T1000 (cell line): ENCODE measurements around the gene ETV6.

ENCODE experiments used
- DNase-seq: peaks from one replicate; lab custom pipeline; 2025; ENCODE audit warnings: mixed read lengths; lab: John Stamatoyannopoulos, UW

Gene ETV6

GRCh38 chr12:11801643-11802042 is 152.2 kb downstream of the ETV6 start:
- DNase-seq, result no peak

GRCh38 chr12:11804130-11804529 is 154.7 kb downstream of the ETV6 start:
- no peak for DNase-seq

- no peak for DNase-seq
These were observed 155.6 kb downstream of the ETV6 start for GRCh38 chr12:11805043-11805442.

- no peak for DNase-seq
These were observed 156.2 kb downstream of the ETV6 start for GRCh38 chr12:11805680-11806079.

- no peak for DNase-seq
These were observed 158.0 kb downstream of the ETV6 start for GRCh38 chr12:11807458-11807857.

GRCh38 chr12:11808931-11809330 is 159.5 kb downstream of the ETV6 start:
- DNase-seq, result no peak

- no peak for DNase-seq
These were observed 160.7 kb downstream of the ETV6 start for GRCh38 chr12:11810206-11810545.

GRCh38 chr12:11811008-11811407 is 161.5 kb downstream of the ETV6 start:
- DNase-seq, result no peak

- DNase-seq, result no peak
These were observed 162.7 kb downstream of the ETV6 start for GRCh38 chr12:11812241-11812585.

GRCh38 chr12:11812586-11813437 is 163.3 kb downstream of the ETV6 start:
- no peak for DNase-seq

GRCh38 chr12:11813438-11813813 is 164.0 kb downstream of the ETV6 start:
- no peak for DNase-seq

GRCh38 chr12:11814374-11814773 is 164.9 kb downstream of the ETV6 start:
- no peak for DNase-seq

GRCh38 chr12:11815397-11815796 is 165.9 kb downstream of the ETV6 start:
- no peak for DNase-seq

- DNase-seq, result no peak
These were observed 170.2 kb downstream of the ETV6 start for GRCh38 chr12:11819643-11820042.

GRCh38 chr12:11820476-11820875 is 171.0 kb downstream of the ETV6 start:
- no peak for DNase-seq

GRCh38 chr12:11821386-11822080 is 172.1 kb downstream of the ETV6 start:
- no peak for DNase-seq

GRCh38 chr12:11822081-11822834 is 172.8 kb downstream of the ETV6 start:
- peak; percentile 20 for DNase-seq

GRCh38 chr12:11823043-11823442 is 173.6 kb downstream of the ETV6 start:
- no peak for DNase-seq

- DNase-seq, result no peak
These were observed 174.1 kb downstream of the ETV6 start for GRCh38 chr12:11823593-11823992.

GRCh38 chr12:11824069-11824468 is 174.6 kb downstream of the ETV6 start:
- no peak for DNase-seq

- DNase-seq, result no peak
These were observed 175.3 kb downstream of the ETV6 start for GRCh38 chr12:11824736-11825135.

GRCh38 chr12:11825278-11825677 is 175.8 kb downstream of the ETV6 start:
- no peak for DNase-seq

GRCh38 chr12:11826574-11826973 is 177.1 kb downstream of the ETV6 start:
- no peak for DNase-seq
